ENCODE data around the gene ST6GALNAC5.

The ST6GALNAC5 gene

DNA sequence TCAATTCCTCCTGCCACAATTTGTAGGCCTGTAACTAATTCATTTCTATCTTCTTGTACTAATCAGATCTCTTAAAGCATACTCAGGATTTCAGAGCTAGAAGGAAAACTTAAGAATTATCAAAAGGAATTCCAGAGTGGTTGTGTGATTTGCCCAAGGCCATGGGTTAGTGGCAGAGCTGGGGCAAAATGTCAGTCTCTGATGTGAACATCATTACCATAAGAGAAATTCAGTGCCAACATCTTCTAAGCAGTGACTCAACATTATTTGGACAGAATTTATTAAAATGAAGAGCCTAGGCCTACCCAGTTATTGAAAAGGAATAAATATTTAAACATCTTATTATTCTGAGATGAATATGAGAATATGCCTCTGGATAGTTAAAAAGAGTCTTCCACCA lies 14.5 kb downstream of the ST6GALNAC5 start:
- Mint-ChIP-seq H3K27me3 (ENCODE audit: low read depth, poor library complexity) (no peaks in the 10 kb centered on the region), H3K4me1 (no peaks in the 10 kb centered on the region), H3K27ac (no peak overlapping the region), H3K4me3 (no peak overlapping the region), H3K36me3 (ENCODE audit: low read depth) (peaks cover 2% of the 10 kb centered on the region), H3K9me3 (no peaks in the 10 kb centered on the region)
- DNase-seq, result no peak
- TF ChIP-seq, protein P1, sequence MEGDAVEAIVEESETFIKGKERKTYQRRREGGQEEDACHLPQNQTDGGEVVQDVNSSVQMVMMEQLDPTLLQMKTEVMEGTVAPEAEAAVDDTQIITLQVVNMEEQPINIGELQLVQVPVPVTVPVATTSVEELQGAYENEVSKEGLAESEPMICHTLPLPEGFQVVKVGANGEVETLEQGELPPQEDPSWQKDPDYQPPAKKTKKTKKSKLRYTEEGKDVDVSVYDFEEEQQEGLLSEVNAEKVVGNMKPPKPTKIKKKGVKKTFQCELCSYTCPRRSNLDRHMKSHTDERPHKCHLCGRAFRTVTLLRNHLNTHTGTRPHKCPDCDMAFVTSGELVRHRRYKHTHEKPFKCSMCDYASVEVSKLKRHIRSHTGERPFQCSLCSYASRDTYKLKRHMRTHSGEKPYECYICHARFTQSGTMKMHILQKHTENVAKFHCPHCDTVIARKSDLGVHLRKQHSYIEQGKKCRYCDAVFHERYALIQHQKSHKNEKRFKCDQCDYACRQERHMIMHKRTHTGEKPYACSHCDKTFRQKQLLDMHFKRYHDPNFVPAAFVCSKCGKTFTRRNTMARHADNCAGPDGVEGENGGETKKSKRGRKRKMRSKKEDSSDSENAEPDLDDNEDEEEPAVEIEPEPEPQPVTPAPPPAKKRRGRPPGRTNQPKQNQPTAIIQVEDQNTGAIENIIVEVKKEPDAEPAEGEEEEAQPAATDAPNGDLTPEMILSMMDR (IDR thresholded peaks at IDR 0.05), result no peak

DNA sequence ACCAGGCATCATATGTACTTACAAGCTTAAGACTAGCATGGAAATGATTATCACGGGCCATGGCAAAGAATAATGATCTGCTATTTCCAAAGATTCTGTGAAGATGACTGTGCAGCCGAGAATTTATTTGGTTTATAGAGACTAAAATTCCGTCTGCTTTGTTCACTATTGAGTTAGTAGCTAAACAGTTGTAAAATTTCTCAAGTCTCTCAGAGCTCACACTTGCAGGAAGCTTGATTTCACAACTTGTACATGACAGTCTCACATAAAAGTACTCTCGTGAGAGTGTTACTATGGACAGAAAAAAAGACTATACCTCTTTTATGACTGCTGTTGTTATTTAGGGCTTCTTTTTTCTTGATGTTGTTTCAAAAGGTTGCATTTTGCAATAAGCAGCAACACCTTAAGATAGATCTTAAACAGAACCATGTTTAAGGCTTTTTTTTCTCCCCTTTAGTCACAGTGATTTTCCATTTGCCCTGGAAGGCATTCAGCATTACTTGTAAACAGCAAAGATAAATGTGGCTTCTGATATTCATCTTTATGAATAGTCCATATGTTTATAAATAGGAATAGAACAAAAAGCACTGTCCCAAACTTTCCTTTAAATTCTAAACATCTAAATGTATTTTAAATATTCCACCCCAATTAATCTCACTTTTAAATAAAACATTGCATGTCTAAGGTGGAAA lies 24.8 kb downstream of the ST6GALNAC5 start:
- peaks cover 23% of the 10 kb centered on the region for H3K36me3 Mint-ChIP-seq (ENCODE audit: low read depth)
- H3K27me3 Mint-ChIP-seq (ENCODE audit: low read depth, poor library complexity), result no peaks in the 10 kb centered on the region
- TF ChIP-seq, protein P1 (IDR thresholded peaks at IDR 0.05), result no peak
- H3K9me3 Mint-ChIP-seq, result peaks cover 23% of the 10 kb centered on the region
- no peaks in the 10 kb centered on the region for H3K4me1 Mint-ChIP-seq
- H3K4me3 Mint-ChIP-seq, result no peak overlapping the region
- no peak for DNase-seq
- no peak overlapping the region for H3K27ac Mint-ChIP-seq

DNA sequence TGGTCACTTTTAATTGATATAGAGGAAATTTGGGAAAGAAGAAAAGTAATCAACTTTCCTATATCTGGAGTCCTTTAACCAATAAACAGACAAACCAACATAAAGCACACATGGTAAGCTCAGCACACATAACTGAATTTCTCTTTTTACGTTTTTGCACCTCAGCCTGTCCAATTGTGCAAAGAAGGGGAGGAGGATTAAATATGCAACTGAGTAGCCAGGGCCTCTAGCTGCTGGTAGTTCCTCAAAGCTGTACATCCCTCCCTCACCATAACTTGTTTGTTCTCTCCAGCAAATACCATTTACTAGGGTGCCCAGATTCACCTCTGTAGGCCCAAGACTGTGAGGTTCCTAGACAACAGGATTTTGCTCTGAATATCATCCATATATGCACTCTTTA lies 25.4 kb downstream of the ST6GALNAC5 start:
- TF ChIP-seq, protein P1 (IDR thresholded peaks at IDR 0.05), result no peak
- Mint-ChIP-seq H3K4me3 (no peak overlapping the region), H3K27me3 (ENCODE audit: low read depth, poor library complexity) (no peaks in the 10 kb centered on the region), H3K27ac (no peak overlapping the region), H3K4me1 (no peaks in the 10 kb centered on the region), H3K9me3 (peaks cover 22% of the 10 kb centered on the region), H3K36me3 (ENCODE audit: low read depth) (peaks cover 23% of the 10 kb centered on the region)
- no peak for DNase-seq

DNA sequence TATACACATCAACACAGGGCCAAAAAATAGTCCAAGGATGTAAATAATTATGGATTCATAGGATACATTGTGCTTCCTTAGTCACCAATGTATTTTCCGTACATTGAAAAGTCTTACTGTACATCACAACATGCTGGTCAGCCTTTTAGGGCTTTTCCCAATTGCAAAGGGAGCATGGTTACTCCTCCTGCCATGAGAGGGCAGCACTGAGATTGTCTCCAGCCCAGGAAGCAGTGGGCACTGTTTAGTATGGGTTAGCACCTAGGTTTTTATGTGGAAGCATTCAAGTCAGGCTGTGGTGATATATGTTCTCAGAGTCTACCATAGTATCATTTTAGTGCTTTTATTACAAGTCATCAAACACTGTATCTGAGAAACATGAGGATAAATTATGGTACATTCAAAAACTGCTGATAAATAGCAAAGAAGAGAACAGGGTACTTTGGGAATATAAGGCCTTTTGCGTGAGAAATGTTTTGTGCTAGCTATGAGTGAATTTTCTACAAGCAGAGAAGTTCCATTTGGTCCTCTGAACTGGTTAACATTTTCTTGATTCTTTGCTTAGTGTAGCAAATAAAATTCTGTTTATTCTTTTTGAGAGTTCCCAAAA lies 34.0 kb downstream of the ST6GALNAC5 start:
- H3K27me3 Mint-ChIP-seq (ENCODE audit: low read depth, poor library complexity), result peaks cover 2% of the 10 kb centered on the region
- H3K4me3 Mint-ChIP-seq, result no peak overlapping the region
- H3K4me1 Mint-ChIP-seq, result no peaks in the 10 kb centered on the region
- H3K9me3 Mint-ChIP-seq, result peaks cover 21% of the 10 kb centered on the region
- peak; percentile 27 for DNase-seq
- peaks cover 19% of the 10 kb centered on the region for H3K36me3 Mint-ChIP-seq (ENCODE audit: low read depth)
- no peak overlapping the region for H3K27ac Mint-ChIP-seq
- TF ChIP-seq, protein P1 (IDR thresholded peaks at IDR 0.05), result peak; percentile 57

DNA sequence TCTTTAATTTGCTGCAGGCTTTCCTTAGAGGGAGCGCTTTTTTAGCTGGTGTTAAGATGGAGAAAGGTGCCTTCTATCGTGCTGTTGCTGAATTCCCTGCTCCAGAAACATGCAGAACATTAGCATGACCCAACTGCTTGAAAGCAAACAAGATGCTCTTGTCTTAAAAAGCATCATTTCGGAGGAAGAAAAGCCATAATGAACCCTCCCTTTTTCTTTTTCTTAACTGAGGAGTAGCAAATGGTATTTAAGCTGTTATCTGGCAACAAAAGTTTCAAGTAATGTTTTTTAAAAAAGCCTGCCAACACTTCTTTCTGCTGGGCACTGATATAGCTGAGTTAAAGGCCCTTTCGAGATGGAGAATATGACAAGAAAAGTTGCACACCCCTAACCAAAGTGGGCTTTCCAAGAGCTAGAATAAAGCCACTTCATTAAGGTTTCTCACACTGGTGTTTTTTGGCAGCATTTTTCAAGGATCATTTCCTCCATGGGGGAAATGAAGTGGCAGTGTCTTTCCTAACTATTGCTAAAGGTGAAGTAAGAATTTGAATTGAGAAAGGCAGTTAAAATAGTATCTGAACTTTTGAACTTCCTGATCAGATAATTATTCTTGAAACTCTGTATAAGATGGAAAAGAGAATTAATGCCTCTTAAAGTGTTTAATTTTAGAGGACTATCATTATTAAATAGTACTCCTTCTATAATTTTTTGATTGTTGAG lies 38.8 kb downstream of the ST6GALNAC5 start:
- Mint-ChIP-seq H3K36me3 (ENCODE audit: low read depth) (no peaks in the 10 kb centered on the region), H3K27ac (no peak overlapping the region), H3K4me1 (no peaks in the 10 kb centered on the region), H3K4me3 (no peak overlapping the region), H3K27me3 (ENCODE audit: low read depth, poor library complexity) (no peaks in the 10 kb centered on the region), H3K9me3 (no peaks in the 10 kb centered on the region)
- DNase-seq, result no peak
- TF ChIP-seq, protein P1 (IDR thresholded peaks at IDR 0.05), result no peak
